HL-60 (cell line): Measurements from ENCODE around the gene TPX2.

Experiments
- DNase-seq, 2 experiments: peaks; one replicate each; pipeline ENCODE4 v3.0.0-alpha.2; 2010 to 2020; ENCODE audit warnings: low read depth in 1 of 2, low spot score in 1 of 2
- H3K27ac ChIP-seq: fragments of 250-450 bp; sonication (Bioruptor Pico); replicated peaks from 2 replicates; pipeline ENCODE4 v1.5.1; 2020; ENCODE audit warnings: mild to moderate bottlenecking, moderate library complexity
- H3K27me3 ChIP-seq: fragments of 250-450 bp; sonication (Bioruptor Pico); 2 replicates; pipeline ENCODE4 v1.5.1; 2021; ENCODE audit warnings: mild to moderate bottlenecking, moderate library complexity; ENCODE audit not compliant: insufficient read depth, poor library complexity, severe bottlenecking
- H3K4me3 ChIP-seq: replicated peaks from 2 replicates; pipeline ENCODE4 v1.5.1; 2011; ENCODE audit warnings: mild to moderate bottlenecking, control low read depth, low read length; ENCODE audit not compliant: insufficient read depth
- CTCF ChIP-seq: IDR thresholded peaks from one replicate; pipeline ENCODE4 v1.5.1; 2011; ENCODE audit warnings: low read length, control low read depth, inconsistent platforms; ENCODE audit not compliant: insufficient read depth
- GABPA ChIP-seq: IDR thresholded peaks from 2 replicates; pipeline ENCODE4 v1.6.1; 2012; ENCODE audit warnings: low read depth
- POLR2AphosphoS5 ChIP-seq: IDR thresholded peaks from 2 replicates; pipeline ENCODE4 v1.6.1; 2012; ENCODE audit warnings: low read depth
- REST ChIP-seq: IDR thresholded peaks from 2 replicates; pipeline ENCODE4 v1.6.1; 2012; ENCODE audit warnings: low read depth; ENCODE audit not compliant: insufficient replicate concordance
- SPI1 ChIP-seq: IDR thresholded peaks from 2 replicates; pipeline ENCODE4 v1.6.1; 2012; ENCODE audit warnings: low read depth, mild to moderate bottlenecking, borderline replicate concordance

TPX2 gene

GRCh38 chr20:31781945-31782344 is 42.9 kb downstream of the TPX2 start:
- DNase-seq = no peak
- H3K27me3 ChIP-seq = no peaks in the 10 kb centered on the region
- TF ChIP-seq GABPA = no peak
- TF ChIP-seq POLR2AphosphoS5 = no peak
- no peak for TF ChIP-seq CTCF
- TF ChIP-seq REST = no peak
- no peak for TF ChIP-seq SPI1
- no peak overlapping the region for H3K27ac ChIP-seq
- H3K4me3 ChIP-seq = no peak overlapping the region

- no peak overlapping the region for H3K27ac ChIP-seq
- no peak for TF ChIP-seq REST
- no peak for TF ChIP-seq CTCF
- TF ChIP-seq SPI1 = no peak
- TF ChIP-seq GABPA = no peak
- no peak for TF ChIP-seq POLR2AphosphoS5
- H3K4me3 ChIP-seq = no peak overlapping the region
- no peaks in the 10 kb centered on the region for H3K27me3 ChIP-seq
- no peak for DNase-seq
These were observed 45.4 kb downstream of the TPX2 start for GRCh38 chr20:31784354-31785044.

- TF ChIP-seq POLR2AphosphoS5 (no peak), GABPA (no peak), REST (no peak), SPI1 (no peak), CTCF (no peak)
- Histone ChIP-seq H3K4me3 (no peak overlapping the region), H3K27me3 (no peaks in the 10 kb centered on the region), H3K27ac (no peak overlapping the region)
- DNase-seq = no peak
These were observed 46.0 kb downstream of the TPX2 start for GRCh38 chr20:31785089-31785488.
